Eye (tissue), 1 donor: Measurements from ENCODE around the gene AP2A2.

Source experiments
- DNase-seq: peaks from one replicate; pipeline ENCODE4 v3.0.0-alpha.2; 2015

Gene AP2A2

DNA sequence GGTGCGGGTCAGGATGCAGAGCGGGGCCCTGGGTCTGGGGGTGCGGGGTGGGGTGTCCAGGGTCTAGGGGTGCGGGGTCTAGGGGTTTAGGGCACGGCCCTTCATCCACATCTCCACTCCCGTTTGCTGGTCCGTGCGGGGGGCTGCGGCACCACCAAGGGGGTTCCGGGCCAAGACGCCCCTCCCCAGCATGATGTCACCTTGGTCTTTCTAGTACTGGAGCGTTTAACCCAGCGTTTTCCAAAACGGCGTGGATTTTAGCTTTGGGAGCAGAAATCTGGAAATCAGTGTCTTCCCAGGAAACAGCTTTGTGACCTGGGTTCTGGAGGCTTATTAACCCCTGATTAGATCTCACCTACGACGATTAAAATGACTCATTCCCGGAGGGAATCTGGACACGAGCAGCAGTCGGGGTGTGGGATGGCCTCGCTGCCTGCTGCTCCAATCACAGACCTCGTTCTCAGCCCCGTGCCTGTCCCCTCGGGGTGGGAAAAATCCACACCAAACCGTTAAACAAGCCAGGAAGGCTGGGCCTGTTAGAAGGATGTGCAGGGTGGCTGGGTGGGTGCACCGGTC lies 759 bp downstream of the AP2A2 start:
- peak; percentile 81 for DNase-seq

DNA sequence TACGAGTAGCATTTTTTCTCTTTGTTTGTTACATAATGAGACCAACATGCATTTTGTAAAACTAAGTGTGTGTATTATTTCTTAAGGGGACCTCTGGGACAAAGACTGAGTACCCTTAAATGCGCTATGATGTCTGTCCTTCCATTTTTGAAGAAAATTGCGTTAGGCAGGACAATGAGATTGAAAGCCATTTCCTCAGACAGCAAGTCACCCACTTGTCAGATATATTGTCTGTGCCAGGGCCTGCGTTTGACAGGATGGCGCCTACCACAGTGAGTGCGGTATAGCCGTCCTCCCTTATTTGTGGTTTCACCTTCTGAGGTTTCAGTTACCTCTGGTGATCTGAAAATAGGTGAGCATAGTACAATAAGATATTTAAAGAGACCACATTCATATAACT lies 2.2 kb downstream of the AP2A2 start:
- no peak for DNase-seq

DNA sequence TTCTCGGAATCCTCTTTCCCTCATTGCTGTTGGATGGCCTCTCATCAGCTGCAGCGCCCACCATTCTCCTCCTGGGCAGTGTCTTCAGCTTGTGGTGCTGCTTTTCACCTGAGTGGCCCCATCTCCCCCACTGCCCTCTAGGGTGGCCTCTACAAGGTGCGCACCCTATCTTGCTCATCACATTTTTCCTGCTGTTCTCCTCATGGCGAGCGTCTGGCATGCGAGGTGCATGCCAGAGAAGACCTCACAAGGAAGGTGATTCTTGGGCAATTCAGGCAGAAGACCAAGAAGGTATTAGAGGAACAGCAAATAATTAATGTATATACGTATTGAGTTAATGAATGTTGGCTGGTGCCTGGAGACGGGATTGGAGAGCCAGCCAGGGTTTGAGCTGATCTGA lies 3.1 kb downstream of the AP2A2 start:
- no peak for DNase-seq

DNA sequence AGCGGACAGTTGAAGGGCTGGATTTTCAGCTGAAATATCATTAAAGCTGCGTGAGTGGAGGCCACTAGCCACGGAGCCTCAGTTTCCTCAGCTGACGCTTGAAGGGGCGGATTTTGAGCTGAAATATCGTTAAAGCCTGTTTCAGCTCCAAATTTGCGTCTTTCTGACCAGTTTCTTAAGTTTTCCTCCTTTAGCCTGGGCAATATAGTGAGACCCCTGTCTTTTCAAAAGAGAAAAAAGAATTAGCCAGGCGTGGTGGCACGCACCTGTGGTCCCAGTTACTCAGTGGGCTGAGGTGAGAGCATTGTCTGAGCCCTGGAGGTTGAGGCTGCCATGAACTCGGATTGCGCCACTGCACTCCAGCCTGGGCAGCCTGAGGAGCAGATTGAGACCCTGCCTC lies 3.7 kb downstream of the AP2A2 start:
- DNase-seq = no peak

DNA sequence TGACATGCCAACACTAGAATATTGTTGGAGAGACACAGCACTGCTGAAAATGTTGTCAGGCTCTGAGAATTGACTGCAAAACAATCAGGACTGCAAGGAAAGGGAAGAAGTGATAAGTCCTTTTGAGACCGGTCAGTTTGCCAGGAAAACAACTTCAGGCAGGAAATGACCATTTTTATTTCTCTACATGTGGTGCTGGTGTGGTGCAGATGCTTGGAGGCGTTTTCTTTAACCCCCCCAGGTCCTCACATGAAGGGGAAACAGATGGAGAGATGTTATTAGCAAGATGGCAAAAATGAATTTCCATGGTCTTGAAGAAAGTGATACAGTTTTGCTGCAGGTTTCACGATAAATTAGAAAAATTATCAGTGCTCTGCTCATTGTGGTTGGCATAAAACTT lies 5.7 kb downstream of the AP2A2 start:
- no peak for DNase-seq

DNA sequence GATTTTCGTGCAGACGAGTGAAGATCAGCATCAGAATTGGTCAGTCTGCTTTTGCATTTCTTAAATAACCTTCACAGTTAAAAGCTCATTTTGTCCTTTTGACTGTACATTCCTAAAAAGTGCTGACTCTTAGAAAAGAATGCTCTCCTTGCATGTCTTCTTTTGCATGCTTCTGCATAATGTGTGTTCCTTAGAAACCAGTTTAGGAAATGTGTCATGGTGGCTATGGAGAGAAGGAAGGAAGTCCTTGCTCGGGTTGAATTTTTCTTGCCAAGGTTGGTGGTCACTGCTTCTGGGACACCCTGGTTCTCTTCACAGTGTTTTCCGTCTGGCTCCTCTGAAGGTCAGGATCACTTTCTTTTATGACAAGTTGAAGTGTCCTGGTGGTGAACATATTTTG lies 6.8 kb downstream of the AP2A2 start:
- DNase-seq = no peak

DNA sequence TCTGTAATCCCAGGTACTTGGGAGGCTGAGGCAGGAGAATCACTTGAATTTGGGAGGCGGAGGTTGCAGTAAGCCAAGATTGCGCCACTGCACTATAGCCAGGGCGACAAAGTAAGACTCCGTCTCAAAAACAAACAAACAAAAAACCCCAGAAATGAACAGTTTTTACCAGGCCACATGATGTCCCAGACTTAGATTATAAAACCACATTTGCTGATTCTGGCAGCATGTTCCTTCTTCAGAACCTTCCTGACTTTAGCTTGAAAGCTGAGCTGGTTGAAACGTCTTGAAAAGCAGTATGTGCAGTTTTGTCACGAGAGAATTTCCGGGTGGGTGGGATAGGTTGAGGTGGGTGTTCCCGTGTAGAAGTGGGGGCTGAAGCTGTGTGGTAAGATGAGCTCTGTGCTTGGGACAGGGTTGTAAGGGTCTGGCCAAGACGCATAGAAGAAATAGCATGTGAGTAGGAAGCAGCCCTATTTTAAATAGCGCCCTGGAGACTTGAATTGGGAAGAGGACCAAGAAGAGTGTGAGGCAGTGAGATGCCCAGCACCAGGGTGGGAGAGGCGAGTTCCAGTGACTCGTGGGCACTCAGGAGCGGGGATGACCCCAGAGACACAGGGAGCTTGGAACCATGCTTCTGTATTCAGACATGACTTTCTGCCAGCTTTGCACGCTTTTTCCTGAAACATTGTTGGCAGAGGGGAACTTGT lies 7.6 kb downstream of the AP2A2 start:
- DNase-seq = no peak

DNA sequence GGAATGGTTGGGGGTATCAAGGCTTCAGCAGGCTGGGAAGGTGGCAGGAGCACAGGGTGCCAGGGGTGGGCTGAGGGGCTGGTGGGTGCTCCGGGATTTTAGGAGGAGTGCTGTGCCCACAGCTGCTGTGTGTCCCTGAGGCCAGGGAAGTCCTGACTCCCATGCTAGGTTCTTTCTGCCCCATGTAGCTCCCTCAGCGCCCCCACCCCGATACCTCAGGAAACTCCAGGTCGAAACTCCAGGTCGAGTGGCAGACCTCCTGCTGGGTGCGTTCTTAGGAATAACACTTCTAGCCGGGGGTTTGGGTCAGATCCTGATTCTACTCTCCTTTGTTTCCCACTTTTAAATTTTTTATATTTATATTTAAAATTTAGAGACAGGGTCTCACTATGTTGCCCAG lies 8.3 kb downstream of the AP2A2 start:
- no peak for DNase-seq

DNA sequence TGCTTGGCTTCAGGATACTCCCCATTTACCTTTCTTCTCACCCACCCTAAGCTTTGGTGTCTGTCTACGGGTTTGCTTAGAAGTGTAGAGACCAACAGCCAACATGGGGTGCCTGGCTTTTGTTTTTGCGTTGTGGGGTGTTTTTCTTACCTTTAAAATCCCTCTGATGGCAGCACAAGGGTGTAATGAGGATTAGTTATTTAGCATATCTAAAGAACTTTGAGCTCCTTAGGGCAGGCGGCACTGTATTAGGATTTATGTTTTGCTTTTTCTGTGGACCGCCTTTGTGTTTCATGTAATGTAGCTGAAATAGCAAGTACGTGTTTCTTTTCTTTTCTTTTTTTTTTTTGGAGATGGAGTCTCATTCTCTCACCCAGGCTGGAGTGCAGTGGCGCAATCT lies 8.9 kb downstream of the AP2A2 start:
- DNase-seq = no peak

DNA sequence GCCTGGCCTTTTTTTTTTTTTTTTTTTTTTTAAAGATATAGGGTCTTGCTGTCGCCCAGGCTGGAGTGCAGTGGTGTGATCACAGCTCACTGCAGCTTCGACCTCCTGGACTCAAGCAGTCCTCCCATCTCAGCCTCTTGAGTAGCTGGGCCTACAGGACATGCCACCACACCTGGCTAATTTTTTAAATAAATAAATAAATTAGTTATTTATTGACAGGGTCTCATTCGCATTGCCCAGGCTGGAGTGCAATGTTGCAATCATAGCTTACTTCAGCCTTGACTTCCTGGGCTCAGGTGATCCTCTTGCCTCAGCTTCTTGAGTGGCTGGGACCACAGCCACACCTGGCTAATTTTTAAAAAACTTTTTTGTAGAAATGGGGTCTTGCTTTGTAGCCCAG lies 10.5 kb downstream of the AP2A2 start:
- no peak for DNase-seq

DNA sequence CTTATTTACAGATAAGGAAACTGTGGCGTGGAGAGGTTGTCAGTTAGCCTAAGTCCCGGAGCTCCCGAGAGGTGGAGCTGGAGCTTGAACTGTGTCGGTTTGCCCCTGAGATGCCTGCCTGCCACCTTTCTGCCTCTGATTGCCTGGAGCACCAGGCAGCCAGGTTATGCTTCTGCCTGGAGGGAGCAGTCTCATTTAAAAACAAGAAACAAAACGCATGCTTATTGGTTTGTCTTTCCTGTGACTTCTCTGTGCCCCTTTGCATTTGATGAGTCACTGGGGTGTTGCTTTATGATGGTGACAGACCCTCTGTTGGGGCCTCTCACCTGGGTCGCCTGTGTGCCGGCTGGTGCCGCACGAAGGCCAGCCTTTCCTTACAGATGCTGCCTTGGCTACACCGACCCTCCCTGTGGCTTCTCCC lies 12.2 kb downstream of the AP2A2 start:
- DNase-seq = no peak

DNA sequence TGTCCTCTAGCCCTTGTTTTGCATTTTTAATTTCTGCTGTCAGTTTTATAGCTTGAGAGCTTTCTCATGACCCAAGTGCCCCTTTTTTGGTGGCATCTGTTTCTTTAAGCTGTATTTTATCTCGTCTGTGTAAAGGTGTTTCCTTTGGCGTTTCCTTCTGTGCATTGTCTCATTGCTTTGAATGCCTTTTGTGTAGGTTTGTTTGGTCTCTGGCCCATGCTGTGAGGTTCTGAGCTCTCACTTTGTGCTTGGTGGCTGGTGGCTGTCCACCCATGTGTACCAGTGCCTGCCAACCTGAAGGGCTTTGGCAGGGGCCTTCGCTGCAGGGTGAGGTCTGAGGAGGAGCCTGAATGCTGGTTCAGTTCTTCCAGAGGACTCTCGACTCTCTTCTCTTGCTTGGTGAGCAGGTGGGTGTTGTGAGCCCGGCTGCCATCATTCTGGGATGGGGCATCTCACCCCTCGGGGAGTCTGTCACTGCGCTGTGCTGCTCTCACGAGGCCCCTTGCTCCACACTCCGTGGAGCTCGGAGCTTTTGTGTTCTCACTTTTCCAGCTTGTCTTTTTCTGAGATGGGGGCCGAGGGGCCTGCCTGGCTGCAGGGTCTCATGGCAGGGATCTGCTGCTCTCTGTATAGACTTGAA lies 14.9 kb downstream of the AP2A2 start:
- no peak for DNase-seq

DNA sequence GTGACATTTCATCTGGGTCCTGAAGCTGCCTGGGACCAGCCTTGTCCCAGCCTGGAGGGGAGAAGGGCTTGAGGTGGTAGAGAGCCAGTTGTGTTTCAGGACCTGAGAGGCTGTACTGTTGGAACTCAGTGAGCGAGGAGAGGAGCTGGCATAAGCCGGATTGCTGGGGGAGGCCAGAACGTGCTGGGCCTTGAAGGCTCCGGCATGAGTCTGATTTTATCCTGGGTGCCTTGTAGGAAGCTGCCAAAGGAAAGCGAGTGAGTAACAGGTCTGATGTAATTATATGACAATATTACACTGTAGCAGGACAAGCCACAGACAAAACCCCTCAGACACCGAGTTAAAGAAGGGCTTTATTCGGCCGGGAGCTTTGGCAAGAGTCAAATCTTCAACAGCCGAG lies 17.2 kb downstream of the AP2A2 start:
- DNase-seq = no peak

DNA sequence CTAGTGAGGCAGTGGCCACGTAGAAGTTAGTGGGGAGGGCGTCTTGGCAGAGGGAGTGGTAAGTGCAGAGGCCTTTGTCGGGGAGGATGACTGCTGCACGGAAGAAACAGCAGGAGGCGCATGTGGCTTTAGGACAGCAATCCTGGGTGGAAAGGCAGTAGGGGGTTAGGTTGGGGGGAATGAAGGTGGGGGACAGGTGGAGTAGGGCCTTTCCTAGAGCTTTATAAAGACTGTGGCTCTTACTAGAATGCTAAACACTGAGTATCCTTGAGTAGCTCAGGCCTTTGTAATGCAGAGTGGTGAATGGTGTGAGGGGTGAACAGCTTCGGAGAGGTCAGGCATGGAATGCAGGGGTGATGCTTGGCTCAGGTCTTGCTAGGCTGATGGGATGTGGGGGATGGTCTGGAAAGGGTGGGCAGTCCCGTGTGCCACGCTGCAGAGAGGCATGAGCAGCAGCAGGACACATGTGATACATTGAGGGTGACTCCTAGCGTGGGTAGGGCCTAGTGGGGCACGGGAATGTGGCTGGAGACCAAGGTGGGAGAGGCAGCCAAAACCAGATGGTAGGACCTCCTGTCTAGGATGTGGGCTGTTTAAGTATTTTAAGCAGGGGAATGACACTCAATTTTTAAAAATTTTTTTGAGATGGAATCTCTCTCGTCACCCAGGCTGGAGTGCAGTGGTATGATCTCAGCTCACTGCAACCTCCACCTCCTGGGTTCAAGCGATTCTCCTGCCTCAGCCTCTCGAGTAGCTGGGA lies 19.2 kb downstream of the AP2A2 start:
- peak; percentile 75 for DNase-seq

DNA sequence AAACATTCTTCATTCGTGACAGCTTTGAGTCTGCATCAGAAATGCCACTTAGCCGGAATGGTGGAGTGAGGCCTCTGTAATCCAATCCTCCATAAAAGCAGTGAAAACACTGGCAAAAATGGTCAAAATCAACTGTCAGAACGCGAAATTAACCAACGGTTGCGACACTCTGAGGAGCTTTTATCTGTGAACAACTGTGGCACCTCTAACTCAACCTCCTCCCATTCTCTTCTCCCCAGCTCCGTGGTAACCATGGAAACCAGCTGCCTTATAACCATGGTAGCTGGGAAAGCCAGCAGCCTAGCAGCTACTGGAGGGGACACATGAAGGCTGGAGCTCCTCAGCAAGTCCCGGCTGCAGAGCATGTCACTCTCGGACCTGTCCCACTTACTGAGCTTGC lies 20.3 kb downstream of the AP2A2 start:
- peak; percentile 88 for DNase-seq

DNA sequence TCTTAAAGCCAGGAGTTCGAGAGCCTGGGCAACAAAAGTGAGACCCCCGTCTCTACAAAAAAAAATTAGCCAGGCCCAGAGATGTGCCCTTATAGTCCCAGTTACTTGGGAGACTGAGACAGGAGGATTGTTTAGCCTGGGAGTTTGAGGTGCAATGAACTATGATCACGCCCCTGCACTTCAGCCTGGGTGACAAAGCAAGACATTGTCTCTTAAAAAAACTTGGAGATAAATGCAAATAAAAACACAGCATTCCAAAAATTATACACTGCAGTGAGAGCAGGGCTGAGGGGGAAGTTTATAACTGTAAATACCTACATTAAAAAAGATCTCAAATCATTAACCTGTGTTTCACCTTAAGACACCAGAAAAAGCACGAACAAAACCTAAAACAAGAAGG lies 22.1 kb downstream of the AP2A2 start:
- no peak for DNase-seq

DNA sequence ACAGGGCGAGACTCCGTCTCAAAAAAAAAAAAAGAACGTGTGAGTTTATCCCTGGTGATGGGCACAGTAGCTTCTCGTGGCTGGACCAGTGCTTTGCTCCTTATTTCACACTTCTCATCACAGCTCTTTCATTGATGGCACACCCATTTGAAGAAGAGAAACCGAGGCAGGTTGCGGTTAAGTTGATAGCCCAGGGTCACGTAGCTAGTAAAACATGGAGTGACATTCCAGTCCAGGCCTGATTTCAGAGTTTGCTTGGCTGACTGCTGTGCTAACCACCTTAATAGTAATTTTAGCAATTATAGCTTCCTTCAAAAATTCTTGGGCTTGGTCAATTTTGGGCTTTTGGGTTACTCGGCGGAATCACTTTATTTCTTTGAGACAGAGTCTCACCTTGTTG lies 25.8 kb downstream of the AP2A2 start:
- DNase-seq = no peak

DNA sequence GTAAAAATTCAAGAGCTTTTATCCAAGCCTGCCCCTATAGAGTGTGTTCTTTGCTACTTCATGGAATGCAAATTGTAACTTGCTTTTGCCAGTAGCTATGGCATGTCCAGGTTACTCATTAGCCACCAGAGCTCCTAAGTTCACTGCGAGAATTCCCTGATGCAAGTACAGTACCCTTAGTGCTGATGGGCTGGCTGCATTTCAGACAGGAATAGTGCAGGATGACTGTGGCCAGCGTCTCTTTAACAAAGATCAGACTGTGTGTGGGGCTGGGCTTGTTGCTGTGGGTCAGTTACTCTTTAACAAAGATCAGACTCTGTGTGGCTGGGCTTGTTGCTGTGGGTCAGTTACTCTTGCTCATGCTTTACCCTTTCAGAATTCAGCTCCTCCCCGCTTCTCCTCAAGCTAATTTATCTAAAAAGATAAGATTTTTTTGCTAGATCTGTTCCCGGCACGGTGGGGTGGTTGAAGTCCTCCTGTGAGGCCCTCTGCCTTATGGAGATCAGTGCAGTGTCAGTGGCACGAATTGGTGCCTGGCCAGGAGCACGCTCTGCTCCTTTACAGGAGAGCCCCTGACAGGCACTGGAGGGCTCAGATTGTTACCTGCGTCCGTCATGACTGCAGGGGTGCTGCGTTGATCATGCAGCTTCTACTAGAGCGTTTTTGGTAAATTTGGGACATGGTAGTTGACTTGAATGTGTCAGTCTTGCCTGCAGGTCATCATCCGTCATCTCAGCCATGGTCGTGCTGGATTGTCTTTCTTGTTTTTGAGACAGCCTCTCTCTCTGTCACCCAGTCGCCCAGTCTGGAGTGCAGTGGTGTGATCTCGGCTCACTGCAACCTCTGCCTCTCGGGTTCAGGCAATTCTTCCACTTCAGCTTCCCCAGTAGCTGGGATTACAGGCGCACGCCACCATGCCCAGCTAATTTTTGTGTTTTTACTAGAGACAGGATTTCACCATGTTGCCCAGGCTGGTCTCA lies 27.0 kb downstream of the AP2A2 start:
- DNase-seq = no peak

DNA sequence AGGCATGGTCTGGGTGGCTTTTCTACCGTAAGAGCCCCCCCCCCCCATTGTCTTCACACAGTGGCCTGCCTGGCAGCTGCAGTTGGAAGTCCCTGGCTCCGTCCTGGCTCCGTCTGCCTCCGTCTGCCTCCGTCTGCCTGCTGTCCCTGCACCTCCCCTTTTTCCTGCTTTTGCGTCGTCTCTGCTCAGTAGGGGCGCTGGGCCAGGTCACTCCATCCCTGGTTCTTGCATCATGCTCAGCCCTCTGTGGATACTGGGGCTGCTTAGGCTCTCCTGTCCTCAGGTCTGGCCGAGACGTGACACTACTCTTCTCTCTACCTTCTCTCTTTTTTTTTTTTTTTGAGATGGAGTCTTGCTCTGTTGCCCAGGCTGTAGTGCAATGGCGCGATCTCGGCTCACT lies 27.8 kb downstream of the AP2A2 start:
- no peak for DNase-seq

DNA sequence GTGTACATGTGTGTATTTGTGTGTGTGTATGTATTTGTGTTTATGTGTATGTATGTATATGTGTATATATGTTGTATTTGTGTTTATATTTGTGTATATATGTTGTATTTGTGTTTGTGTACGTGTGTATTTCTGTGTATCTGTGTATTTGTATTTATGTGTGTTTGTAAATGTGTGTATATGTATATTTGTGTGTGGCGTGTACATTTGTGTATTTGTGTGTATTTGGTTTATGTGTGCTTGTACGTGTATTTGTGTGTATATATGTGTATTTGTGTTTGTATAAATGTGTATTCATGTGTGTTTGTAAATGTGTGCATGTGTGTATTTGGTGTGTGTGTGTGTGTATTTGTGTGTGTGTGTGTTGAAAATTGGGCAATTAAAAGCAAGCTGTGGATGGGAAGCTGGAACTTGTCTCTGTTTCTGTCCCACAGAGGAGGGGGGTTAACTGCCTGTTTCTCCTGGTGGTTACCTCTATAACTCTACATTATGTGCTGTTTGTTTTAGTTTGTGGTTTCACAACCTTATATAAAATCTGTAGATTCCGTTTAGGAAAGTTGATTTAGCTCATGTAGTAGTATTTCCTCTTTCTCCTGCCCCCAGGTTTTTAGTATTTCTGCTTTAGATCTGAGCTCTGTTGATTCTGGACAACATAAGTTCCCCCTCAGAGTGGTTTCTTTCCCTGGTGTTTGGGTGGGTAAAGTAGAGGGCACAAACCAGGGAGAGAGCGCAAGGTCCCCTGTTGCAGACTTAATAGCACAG lies 28.9 kb downstream of the AP2A2 start:
- DNase-seq = no peak

DNA sequence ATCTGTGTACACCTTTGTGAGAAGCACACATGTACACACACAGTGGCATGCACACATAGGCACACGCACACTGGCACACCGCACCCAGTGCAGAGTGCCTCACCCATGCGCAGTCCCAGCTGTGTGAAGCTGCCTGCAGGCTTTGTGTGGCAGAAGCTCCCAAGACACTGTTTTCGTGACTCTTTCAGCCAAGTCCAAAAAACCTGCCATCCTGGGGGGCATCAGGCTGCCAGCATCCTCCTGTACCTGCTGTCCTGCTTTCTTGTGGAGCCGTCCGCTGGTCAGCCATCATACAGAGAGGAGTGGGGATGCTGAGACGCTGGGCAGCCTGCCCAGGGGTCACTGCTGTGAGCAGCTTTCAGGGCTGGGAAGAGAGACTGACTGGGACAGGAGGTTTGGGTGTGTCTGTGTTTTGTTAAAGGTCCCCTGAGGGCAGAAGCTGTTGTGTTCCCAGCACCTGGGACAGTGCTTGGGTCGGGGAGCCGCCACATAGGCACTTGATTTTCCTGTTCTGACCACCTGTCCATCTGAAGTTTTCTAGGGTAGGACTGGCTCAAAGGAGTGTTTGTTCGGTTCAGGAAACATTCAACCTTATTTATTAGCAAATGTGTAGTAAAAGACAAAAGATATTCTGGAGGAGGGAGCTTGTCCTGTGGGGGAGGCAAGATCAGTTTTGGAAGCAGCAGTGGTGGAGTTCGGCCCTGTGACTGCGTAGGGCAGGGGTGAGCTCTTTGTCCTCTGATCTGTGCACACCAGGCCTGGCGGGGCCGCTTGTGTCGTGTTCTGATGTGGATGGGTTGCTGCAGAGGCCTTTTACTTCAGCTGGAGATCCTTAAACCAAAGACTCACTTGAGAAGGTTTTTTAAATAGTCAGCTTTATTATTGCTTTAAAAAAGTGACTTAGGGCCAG lies 29.7 kb downstream of the AP2A2 start:
- no peak for DNase-seq
